ENCODE measurements around the gene CYP4V2.

DNA sequence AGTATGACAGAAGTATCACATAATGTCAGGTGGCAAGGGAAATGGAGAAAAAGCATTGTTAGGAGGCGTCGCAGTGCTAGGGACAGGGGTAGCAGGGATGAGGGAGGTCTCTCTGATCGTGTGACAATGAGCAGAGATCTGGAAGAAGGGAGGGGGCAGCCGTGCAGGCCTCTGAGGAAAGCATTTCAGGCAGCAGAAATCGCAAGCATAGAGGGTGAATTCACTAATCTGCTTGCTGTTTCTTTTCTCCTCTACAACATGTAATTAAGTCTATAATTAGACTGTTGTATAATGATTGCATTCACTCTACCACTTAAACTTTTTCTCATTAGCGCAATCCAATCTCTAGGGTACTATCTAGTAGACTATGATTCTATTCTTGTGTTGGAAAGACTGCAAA lies 9.1 kb downstream of the CYP4V2 start:
- no peak for TF ChIP-seq EZH2 (IDR thresholded peaks at IDR 0.05; ENCODE audit: borderline replicate concordance, low read length)
- no peak for TF ChIP-seq CTCF (IDR thresholded peaks at IDR 0.05; ENCODE audit: low read length)

All from OCI-LY1 (cell line).